GM23248 (cell line): Measurements from ENCODE around the gene OMD. TPM values are rescaled to one million over a fixed set of nuclear protein-coding genes. Genes with fewer than 3 reads are reported as not detected.

Experiments used
- DNase-seq: peaks from one replicate; pipeline ENCODE4 v3.0.0-alpha.2; 2015
- H2AFZ ChIP-seq: fragments of 200-600 bp; sonication (generic); 2 replicates; pipeline ENCODE4 v1.6.1; 2016; ENCODE audit warnings: antibody characterized with exemption
- H3F3A ChIP-seq: fragments of 200-600 bp; sonication (generic); 2 replicates; pipeline ENCODE4 v1.6.1; 2016; ENCODE audit warnings: mild to moderate bottlenecking, antibody characterized with exemption, mixed run types; ENCODE audit not compliant: insufficient read depth
- H3K27ac ChIP-seq: fragments of 200-600 bp; sonication (generic); 2 replicates; pipeline ENCODE4 v1.5.1; 2016; ENCODE audit warnings: mild to moderate bottlenecking
- H3K27me3 ChIP-seq: fragments of 200-600 bp; sonication (generic); replicated peaks from 2 replicates; pipeline ENCODE4 v1.6.1; 2016; ENCODE audit warnings: mild to moderate bottlenecking; ENCODE audit not compliant: insufficient read depth
- H3K36me3 ChIP-seq: fragments of 200-600 bp; sonication (generic); 2 replicates; pipeline ENCODE4 v1.6.1; 2016; ENCODE audit warnings: low read depth, mild to moderate bottlenecking
- H3K4me1 ChIP-seq: fragments of 200-600 bp; sonication (generic); 2 replicates; pipeline ENCODE4 v1.6.1; 2016; ENCODE audit warnings: mild to moderate bottlenecking; ENCODE audit not compliant: insufficient read depth
- H3K4me2 ChIP-seq: fragments of 200-600 bp; sonication (generic); one replicate; pipeline ENCODE4 v1.6.1; 2016; ENCODE audit warnings: mild to moderate bottlenecking; ENCODE audit not compliant: unreplicated experiment
- H3K4me3 ChIP-seq: fragments of 200-600 bp; sonication (generic); 2 replicates; pipeline ENCODE4 v1.5.1; 2016; ENCODE audit warnings: mild to moderate bottlenecking
- H3K79me2 ChIP-seq: fragments of 200-600 bp; sonication (generic); 2 replicates; pipeline ENCODE4 v1.6.1; 2016; ENCODE audit warnings: mild to moderate bottlenecking; ENCODE audit not compliant: insufficient read depth
- H3K9ac ChIP-seq: fragments of 200-600 bp; sonication (generic); 2 replicates; pipeline ENCODE4 v1.6.1; 2016; ENCODE audit warnings: mild to moderate bottlenecking
- H3K9me2 ChIP-seq: fragments of 200-600 bp; sonication (generic); 2 replicates; pipeline ENCODE4 v1.6.1; 2016; ENCODE audit warnings: mixed run types, mild to moderate bottlenecking, moderate library complexity; ENCODE audit not compliant: insufficient read depth
- H3K9me3 ChIP-seq: fragments of 200-600 bp; sonication (generic); one replicate; pipeline ENCODE4 v1.6.1; 2017; ENCODE audit warnings: low read depth
- H4K20me1 ChIP-seq: fragments of 200-600 bp; sonication (generic); 2 replicates; pipeline ENCODE4 v1.6.0; 2016; ENCODE audit not compliant: insufficient read depth
- EZH2 ChIP-seq: fragments of 200-600 bp; sonication (generic); IDR thresholded peaks from 2 replicates; pipeline ENCODE4 v1.6.1; 2018; ENCODE audit warnings: antibody characterized with exemption, mild to moderate bottlenecking; ENCODE audit not compliant: insufficient read depth, poor library complexity, severe bottlenecking
- EZH2phosphoT487 ChIP-seq: fragments of 200-600 bp; sonication (generic); IDR thresholded peaks from 2 replicates; pipeline ENCODE4 v1.6.1; 2018; ENCODE audit warnings: antibody characterized with exemption, moderate library complexity, mild to moderate bottlenecking, low read depth; ENCODE audit not compliant: insufficient read depth
- WGBS, 2 experiments: methylation state at CpG; one replicate each; pipeline ENCODE4 v1.1.6; 2015 to 2017; ENCODE audit warnings: low lambda C conversion rate in 2 of 2, low coverage in 1 of 2; ENCODE audit errors: missing lambda C conversion rate in 2 of 2; 5-methylcytosine and 5-hydroxymethylcytosine counted together
- in situ Hi-C: fragments of 300-500 bp; cut with MboI; formaldehyde crosslinking; loops from 2 replicates; pipeline ENCODE4 v1.15.0; 2020
- polyA plus RNA-seq: library from polyadenylated mRNA; unstranded; fragments of >200 nt; fragmentation: Nextera tagmentation; extraction: Ambion mirVana; gene quantifications from 2 replicates; pipeline ENCODE4 v1.2.1, GENCODE V29; 2016
- total RNA-seq: library from RNA; depleted of rRNA; stranded (reverse); fragments of >200 nt; shearing (Covaris generic); gene quantifications from 2 replicates; pipeline ENCODE4 v1.2.3, GENCODE V29; 2014

The OMD gene
- total and polyA plus RNA-seq, 2 experiments from 2014 or later: 0.11 to 0.14 TPM

DNA sequence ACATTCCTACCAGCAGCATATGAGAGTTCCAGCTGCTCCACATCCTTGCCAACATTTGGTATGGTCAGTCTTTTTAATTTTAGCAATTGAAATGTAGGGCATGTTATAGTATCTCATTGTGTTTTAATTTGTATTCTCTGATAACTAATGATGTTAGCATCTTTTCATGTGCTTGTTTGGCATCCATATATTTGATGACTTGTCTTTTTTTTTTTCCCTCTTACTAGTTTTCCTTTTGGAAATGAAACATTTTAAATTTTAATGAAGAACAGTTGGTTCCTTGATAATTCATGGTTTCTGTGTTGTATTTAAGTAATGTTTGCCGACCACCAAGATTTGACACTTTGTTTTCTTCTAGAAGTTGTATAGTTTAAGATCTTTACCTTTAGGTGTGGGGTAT is 28.7 kb downstream of the OMD start:
- Histone ChIP-seq H2AFZ (no peak overlapping the region), H3K27me3 (no peaks in the 10 kb centered on the region), H3K36me3 (no peaks in the 10 kb centered on the region), H3K9me2 (no peaks in the 10 kb centered on the region), H3K4me2 (no peak overlapping the region), H3K27ac (no peak overlapping the region), H4K20me1 (no peaks in the 10 kb centered on the region; the same call in 1 of the 2 replicates), H3K4me3 (no peak overlapping the region), H3F3A (peaks cover 16% of the 10 kb centered on the region), H3K4me1 (peaks cover 16% of the 10 kb centered on the region), H3K9me3 (no peaks in the 10 kb centered on the region), H3K79me2 (no peaks in the 10 kb centered on the region), H3K9ac (no peak overlapping the region)
- no peak for DNase-seq
- 7 to 28% methylated on average over 1 of the region's 1 CpG for WGBS, 2 experiments
- TF ChIP-seq EZH2phosphoT487 (no peak), EZH2 (no peak)
- in situ Hi-C loops: no loop called here

DNA sequence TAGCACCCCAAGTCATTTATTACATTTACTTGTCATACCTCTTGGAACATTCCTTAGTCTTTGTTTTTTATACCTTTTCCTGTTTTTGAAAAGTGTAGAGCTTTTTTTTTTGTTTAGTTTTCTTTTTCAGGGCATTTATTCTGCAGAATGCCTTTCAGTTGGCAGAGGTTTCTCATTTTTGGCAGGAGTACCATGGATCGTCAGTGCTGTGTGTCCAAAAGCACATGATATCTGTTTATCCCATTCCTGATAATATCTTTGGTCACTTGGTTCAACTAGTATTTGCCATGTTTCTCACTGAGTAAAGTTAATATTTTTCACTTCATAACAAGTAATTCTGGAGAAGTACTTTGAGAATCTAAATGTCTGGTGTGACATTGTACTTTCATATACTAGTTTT is 30.6 kb downstream of the OMD start:
- H3K9me3 ChIP-seq: no peaks in the 10 kb centered on the region
- H3K4me2 ChIP-seq: peak overlapping the region; percentile 88
- peak overlapping the region; percentile 66 for H3K27ac ChIP-seq
- peak overlapping the region; percentile 81 for H2AFZ ChIP-seq
- peak overlapping the region; percentile 65 for H3K4me3 ChIP-seq
- TF ChIP-seq EZH2phosphoT487 (no peak), EZH2 (no peak)
- H3K79me2 ChIP-seq: no peaks in the 10 kb centered on the region
- H3K9ac ChIP-seq: peak overlapping the region; percentile 52
- no peaks in the 10 kb centered on the region for H3K9me2 ChIP-seq
- no peaks in the 10 kb centered on the region for H4K20me1 ChIP-seq
- H3K4me1 ChIP-seq: peaks cover 16% of the 10 kb centered on the region
- 0 to 3% methylated on average over 1 of the region's 1 CpG for WGBS, 2 experiments
- H3F3A ChIP-seq: peaks cover 16% of the 10 kb centered on the region
- peak; percentile 48 for DNase-seq
- in situ Hi-C loops: no loop called here
- no peaks in the 10 kb centered on the region for H3K27me3 ChIP-seq
- H3K36me3 ChIP-seq: no peaks in the 10 kb centered on the region

DNA sequence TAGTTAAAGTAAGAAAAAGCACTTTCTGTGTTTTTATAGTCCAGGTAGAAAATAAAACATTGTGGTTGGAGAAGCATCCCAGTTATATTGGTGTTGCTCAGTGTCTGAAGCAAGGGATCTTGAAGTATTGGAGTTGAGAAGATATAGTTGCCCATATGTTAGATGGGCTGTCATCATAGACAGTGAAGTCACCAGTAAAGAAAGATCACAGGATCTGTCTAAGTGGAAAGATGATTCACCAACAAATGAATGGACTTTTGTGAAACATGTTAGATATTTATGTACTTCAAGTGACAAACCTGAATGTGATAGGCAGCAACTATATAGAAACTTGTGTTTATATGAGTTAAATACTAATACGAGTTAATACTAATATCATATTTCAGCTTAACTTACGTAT is 31.6 kb downstream of the OMD start:
- Histone ChIP-seq H4K20me1 (no peaks in the 10 kb centered on the region), H2AFZ (no peak overlapping the region), H3K27ac (no peak overlapping the region), H3K4me2 (no peak overlapping the region), H3K36me3 (no peaks in the 10 kb centered on the region), H3K4me3 (no peak overlapping the region), H3K9me2 (no peaks in the 10 kb centered on the region), H3K9ac (no peak overlapping the region), H3K79me2 (no peaks in the 10 kb centered on the region), H3K4me1 (peaks cover 16% of the 10 kb centered on the region), H3K27me3 (no peaks in the 10 kb centered on the region), H3F3A (peaks cover 16% of the 10 kb centered on the region), H3K9me3 (no peaks in the 10 kb centered on the region)
- 57 to 75% methylated on average over 2 of the region's 2 CpGs for WGBS, 2 experiments
- no peak for TF ChIP-seq EZH2
- TF ChIP-seq EZH2phosphoT487: no peak
- in situ Hi-C loops: no loop called here
- DNase-seq: peak; percentile 57

DNA sequence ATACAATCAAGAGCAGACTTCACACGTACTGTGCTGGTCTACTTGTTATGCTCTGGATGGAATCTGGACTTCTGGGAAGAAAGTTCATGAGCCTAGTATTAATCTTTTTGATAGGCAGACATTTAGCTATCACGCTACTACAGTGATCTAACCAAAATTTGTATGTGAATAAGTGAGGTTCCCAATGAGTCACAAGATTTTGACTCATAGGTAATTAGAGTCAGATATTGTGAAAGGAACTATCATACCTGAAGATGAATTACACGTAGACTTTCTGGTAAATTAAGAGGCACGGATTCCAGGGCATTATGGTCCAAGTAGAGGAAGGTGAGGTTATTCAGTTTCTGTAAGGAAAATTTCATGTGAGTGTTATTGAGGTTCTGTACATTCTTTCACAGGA is 38.3 kb downstream of the OMD start:
- peaks cover 24% of the 10 kb centered on the region for H3K4me1 ChIP-seq
- DNase-seq: peak; percentile 62
- in situ Hi-C loops: no loop called here
- H3K79me2 ChIP-seq: no peaks in the 10 kb centered on the region
- H3K27ac ChIP-seq: no peak overlapping the region
- H4K20me1 ChIP-seq: no peaks in the 10 kb centered on the region
- no peak for TF ChIP-seq EZH2phosphoT487
- no peak for TF ChIP-seq EZH2
- no peaks in the 10 kb centered on the region for H3K9me3 ChIP-seq
- no peak overlapping the region for H3K4me3 ChIP-seq
- H3K9me2 ChIP-seq: no peaks in the 10 kb centered on the region
- H3K4me2 ChIP-seq: no peak overlapping the region
- no peaks in the 10 kb centered on the region for H3K36me3 ChIP-seq
- H3K9ac ChIP-seq: no peak overlapping the region
- no peak overlapping the region for H2AFZ ChIP-seq
- H3F3A ChIP-seq: peaks cover 13% of the 10 kb centered on the region; the same call in 1 of the 2 replicates
- 64 to 71% methylated on average over 4 of the region's 4 CpGs for WGBS, 2 experiments
- H3K27me3 ChIP-seq: no peaks in the 10 kb centered on the region

DNA sequence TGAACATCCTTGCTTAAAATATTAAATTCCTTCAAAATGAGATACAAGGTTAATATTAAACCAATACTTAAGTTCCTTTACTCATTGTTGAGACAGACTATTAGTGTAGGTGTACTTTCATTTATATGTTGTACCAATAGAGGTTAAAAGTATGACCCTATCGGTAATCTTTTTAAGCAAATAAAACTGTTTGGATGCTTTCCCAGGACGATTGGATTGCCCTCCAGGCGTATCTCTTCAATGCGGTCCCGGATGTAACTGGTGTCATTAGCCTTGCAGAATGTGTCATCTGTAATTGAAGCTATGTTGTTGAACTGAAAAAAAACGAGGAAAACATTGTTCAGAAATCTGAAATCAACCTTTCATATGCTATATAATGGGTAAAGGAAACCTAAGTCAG is 38.8 kb downstream of the OMD start:
- H3K27me3 ChIP-seq: no peaks in the 10 kb centered on the region
- DNase-seq: no peak
- TF ChIP-seq EZH2 (no peak), EZH2phosphoT487 (no peak)
- H3K79me2 ChIP-seq: no peaks in the 10 kb centered on the region
- WGBS, 2 experiments: 45 to 48% methylated on average over 6 of the region's 6 CpGs
- no peaks in the 10 kb centered on the region for H4K20me1 ChIP-seq
- peaks cover 13% of the 10 kb centered on the region; the same call in 1 of the 2 replicates for H3F3A ChIP-seq
- H3K4me2 ChIP-seq: no peak overlapping the region
- no peak overlapping the region for H2AFZ ChIP-seq
- no peak overlapping the region for H3K9ac ChIP-seq
- no peak overlapping the region for H3K27ac ChIP-seq
- H3K4me3 ChIP-seq: no peak overlapping the region
- H3K9me3 ChIP-seq: no peaks in the 10 kb centered on the region
- H3K4me1 ChIP-seq: peaks cover 27% of the 10 kb centered on the region
- no peaks in the 10 kb centered on the region for H3K36me3 ChIP-seq
- in situ Hi-C loops: no loop called here
- no peaks in the 10 kb centered on the region for H3K9me2 ChIP-seq
